Measurements from ENCODE around the gene CCDC7.
"Not testable (repeated sequence)": the region's sequence is repeated elsewhere in the genome, so short reads cannot be mapped to it uniquely, and the experiment has no call there.

The CCDC7 gene

DNA sequence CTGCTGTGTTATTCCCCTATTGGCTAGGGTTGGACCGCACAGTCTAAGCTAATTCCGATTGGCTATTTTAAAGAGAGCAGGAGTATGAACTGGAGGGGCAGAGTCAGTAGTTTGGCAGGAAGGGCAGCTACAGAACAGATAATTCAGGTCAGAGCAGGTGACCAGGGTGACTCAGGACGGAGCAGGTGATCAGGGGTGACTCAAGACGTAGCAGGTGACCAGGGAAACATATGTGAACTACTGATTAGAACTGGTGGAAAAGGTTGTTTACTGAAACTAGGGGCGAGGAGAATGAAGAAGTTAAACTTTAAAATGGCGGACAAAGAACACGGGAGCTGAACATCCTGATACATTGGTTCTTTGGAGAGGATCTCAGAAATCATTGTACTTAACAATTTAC, 102.3 kb downstream of the CCDC7 start:
- DNase-seq (ENCODE audit: low spot score) (no peak), FAIRE-seq (no peak)

DNA sequence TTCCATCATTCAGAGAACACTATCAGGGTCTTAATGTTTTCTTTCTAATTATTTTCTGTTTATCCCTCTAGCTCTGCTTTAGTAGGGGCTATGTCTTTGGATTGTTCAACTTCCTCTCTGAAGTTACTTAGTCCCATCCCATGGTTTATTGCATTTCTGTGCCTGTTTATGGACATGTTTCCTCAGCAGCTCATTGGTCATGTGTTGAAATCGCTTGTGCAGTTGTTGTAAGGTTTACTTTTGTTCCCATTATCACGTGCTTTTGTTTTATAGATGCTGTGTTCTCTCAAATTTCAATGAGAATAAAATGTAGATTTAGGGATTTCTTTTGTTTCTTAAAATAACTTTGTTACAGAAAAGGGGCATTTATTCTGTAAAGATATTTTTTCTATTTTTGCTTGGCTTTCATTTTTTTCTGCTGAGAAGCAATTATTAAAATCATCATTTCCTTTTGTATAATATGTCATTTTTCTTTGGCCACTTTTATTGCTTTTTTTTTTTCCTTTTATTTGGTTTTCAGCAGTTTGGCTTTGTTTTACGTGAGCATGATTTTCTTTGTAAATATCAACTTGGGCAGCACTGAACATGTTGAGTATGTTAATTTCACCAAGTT, 110.9 kb downstream of the CCDC7 start:
- DNase-seq (ENCODE audit: low spot score) = no peak
- no peak for FAIRE-seq

DNA sequence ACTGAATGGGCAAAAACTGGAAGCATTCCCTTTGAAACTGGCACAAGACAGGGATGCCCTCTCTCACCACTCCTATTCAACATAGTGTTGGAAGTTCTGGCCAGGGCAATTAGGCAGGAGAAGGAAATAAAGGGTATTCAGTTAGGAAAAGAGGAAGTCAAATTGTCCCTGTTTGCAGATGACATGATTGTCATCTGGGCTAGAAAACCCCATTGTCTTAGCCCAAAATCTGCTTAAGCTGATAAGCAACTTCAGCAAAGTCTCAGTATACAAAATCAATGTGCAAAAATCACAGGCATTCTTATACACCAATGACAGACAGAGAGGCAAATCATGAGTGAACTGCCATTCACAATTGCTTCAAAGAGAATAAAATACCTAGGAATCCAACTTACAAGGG, 116.8 kb downstream of the CCDC7 start:
- DNase-seq (ENCODE audit: low spot score); FAIRE-seq: not testable (repeated sequence)

DNA sequence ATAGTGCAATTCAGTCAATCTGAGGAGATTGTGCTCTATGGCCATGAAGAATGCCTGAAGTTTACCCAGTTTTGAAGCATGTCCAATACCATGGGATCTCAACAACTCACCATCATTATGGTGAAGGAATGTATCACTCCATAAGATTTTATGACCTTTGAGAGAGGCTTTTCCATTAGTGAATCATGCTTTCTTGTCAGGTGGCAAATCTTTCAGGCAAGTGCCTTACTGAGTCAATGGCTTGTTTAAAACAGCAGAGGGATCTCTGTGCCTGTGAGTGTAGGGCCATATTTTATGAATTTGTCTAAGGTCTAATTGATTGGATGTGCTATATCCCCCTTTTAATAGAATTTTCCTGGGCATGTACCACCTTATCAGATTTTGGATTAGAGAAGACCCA, 131.5 kb downstream of the CCDC7 start:
- FAIRE-seq (no peak), DNase-seq (ENCODE audit: low spot score) (no peak)

DNA sequence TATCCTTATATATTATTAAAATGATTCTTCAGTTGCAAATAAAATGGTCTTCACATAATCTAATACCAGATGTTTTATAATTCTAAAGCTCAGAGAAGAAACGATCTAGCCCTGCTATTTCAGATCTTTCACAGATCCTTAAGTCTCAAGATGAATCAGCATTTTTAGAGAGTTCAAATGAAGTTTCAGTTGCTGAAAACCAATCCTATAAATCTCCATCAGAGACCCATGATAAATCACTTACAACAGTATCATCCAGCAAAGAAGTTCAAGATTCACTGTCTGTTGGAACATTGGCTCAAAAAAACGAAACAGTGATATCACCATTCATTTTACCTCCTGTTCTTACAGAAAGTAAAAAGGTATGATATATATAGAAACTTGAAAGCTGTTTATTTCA, 137.0 kb downstream of the CCDC7 start:
- DNase-seq (ENCODE audit: low spot score) (no peak), FAIRE-seq (no peak)

DNA sequence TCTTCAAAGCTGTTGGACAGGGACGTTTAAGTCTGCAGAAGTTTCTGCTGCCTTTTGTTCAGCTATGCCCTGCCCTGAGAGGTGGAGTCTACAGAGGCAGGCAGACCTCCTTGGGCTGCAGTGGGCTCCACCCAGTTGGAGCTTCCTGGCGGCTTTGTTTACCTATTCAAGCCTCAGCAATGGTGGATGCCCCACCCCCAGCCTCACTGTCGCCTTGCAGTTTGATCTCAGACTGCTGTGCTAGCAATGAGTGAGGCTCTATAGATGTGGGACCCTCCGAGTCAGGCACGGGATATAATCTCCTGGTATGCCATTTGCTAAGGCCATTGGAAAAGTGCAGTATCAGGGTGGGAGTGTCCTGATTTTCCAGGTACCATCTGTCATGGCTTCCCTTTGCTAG, 152.1 kb downstream of the CCDC7 start:
- not testable (repeated sequence) for DNase-seq (ENCODE audit: low spot score); FAIRE-seq

DNA sequence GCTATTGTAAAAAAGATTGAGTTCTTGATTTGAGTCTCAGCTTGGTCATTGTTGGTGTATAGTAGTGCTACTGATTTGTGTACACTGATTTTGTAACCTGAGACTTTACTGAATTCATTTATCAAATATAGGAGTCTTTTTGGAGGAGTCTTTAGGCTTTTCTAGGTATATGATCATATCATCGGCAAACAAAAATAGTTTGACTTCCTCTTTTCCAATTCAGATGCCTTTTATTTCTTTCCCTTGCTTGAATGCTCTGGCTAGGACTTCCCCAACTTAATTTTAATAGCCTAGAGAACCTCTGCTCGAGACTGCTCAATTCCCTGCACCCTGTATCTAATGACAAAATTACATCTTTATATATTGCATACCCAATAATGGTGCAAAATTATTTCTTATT, 154.4 kb downstream of the CCDC7 start:
- FAIRE-seq = no peak
- no peak for DNase-seq (ENCODE audit: low spot score)

DNA sequence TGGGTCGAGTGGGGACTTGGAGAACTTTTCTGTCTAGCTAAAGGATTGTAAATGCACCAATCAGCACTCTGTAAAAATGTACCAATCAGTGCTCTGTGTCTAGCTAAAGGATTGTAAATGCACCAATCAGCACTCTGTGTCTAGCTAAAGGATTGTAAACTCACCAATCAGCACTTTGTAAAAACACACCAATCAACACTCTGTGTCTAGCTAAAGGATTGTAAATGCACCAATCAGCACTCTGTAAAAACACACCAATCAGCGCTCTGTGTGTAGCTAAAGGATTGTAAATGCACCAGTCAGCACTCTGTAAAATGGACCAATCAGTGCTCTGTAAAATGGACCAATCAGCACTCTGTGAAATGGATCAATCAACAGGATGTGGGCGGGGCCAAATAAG, 155.6 kb downstream of the CCDC7 start:
- FAIRE-seq; DNase-seq (ENCODE audit: low spot score): not testable (repeated sequence)

DNA sequence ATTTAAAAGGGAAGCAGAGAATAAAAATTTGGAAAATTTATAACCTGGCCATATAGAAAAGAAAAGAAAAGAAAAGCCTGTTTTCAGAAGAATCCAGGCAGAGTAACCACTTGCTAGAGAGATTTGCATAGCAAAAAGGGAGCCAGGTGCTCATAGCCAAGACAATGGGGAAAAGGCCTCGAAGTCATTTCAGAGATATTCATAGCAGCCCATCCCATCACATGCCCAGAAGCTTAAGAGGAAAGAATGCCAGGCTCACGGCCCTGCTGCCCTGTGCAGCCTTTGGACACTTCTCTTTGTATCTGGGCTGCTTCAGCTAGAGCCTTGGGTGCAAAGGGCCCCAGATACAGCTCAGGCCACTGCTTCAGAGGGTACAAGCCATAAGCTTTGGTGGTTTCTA, 159.8 kb downstream of the CCDC7 start:
- no peak for FAIRE-seq
- no peak for DNase-seq (ENCODE audit: low spot score)

DNA sequence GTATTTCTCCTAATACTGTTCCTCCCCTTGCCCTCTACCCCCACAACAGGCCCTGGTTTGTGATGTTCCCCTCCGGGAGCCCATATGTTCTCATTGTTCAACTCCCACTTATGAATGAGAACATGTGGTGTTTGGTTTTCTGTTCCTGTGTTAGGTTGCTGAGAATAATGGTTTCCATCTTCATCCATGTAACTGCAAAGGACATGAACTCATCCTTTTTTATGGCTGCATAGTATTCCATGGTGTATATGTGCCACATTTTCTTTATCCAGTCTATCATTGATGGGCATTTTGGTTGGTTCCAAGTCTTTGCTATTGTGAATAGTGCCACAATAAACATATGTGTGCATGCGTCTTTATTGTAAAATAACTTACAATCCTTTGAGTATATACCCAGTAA, 164.6 kb downstream of the CCDC7 start:
- not testable (repeated sequence) for DNase-seq (ENCODE audit: low spot score); FAIRE-seq

DNA sequence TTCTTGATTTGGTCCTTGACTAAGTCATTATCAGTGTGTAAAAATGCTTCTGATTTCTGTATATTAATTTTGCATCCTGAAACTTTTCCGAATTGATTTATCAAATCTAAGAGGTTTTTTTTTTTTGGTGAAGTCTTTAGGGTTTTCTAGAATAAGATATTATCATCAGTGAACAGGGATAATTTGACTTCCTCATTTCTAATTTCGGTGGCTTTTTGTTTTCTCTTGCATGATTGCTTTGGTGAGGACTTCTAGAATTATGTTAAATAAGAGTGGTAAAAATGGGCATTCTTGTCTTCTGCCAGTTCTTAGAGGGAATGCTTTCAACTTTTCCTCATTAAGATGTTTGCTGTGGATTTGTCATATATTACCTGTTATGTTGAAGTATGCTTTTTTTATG, 170.5 kb downstream of the CCDC7 start:
- DNase-seq (ENCODE audit: low spot score) (no peak), FAIRE-seq (no peak)

DNA sequence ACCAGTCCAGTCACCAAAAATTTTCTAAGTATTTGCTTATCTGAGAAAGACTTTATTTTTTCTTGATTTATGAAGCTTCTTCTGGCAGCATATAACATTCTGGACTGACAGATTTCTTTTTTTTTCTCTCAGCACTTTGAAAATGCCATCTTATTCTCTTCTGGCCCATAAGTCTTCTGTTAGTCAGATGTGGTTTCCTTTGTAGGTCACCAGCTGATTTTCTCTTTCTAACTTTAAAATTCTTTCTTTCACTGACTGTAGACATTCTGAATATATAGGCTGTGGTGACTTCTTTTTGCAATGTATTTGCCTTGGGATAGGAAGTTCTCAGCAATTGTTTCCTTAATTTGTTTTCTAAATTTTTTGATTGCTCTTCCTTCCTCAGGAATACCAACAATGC, 172.5 kb downstream of the CCDC7 start:
- DNase-seq (ENCODE audit: low spot score) = no peak
- FAIRE-seq = no peak

DNA sequence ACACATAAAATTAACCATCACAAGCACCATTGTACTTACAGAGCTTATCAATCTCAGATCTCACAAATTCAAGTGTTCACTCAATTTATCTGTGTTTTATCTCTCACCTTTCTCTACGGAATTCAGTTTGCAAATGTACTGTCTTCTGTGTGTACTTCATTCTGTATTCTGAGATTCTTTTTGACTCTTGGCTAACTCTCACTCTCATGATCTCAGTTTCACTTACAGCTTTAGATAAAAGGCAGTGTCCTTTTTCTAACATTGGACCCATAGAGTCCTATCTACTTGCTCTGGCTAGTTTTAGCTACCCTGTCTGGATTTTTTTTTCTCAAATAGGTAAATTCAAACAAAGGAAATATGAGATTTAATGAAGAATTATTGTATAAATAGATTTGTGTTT, 176.0 kb downstream of the CCDC7 start:
- DNase-seq (ENCODE audit: low spot score) (no peak), FAIRE-seq (no peak)

DNA sequence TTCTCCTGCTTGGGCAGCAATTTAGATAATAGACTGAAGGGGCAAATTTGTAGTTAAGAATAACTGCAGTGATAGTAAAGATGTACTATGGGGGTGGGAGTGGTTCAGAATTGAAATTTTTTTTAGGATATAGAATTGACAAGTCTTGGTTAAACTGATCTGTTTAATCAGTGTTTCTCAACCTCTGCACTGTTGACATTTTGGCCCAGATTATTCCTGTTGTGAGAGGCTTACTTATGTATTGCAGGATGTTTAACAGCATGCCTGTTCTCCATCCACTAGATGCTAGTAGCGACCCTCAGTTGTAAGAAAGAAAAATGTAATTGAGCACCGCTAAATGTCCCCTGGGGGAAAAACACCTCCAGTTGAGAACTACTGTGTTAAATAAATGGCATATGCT, 176.5 kb downstream of the CCDC7 start:
- no peak for FAIRE-seq
- DNase-seq (ENCODE audit: low spot score) = no peak

DNA sequence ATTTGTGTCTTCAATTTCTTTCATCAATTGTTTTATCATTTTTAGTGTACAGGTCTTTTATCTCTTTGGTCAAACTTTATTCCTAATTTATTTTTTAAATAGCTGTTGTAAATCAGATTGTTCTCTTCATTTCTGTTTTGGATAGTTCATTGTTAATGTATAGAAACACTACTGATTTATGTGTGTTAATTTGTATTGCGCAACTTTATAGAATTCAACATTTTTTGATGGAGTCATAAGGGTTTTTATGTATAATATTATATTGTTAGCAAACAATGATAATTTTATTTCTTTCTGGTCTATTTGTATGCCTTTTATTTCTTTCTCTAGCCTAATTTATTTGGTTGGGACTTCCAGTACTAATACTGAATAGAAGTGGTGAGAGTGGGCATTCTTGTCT, 181.2 kb downstream of the CCDC7 start:
- DNase-seq (ENCODE audit: low spot score) (no peak), FAIRE-seq (peak; percentile 29)

DNA sequence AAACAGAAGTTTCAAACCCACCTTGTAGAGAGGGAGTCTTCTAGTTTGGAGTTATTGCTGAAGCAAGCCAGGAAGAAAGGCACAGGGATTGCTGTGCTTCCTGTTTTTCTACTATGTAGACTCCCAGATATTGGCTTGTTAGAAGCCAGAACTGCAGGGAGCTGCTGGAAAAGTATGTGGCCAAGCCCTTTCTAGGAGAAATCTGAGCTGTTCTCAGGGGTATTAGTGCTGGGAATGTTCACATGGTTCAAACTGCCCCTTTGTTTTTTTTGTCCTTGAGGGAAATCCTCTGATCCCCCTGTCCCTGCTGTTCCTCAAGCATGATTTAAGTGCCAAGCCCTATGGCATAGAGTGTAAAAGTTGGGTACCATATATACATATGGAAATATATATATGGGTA, 184.0 kb downstream of the CCDC7 start:
- FAIRE-seq (no peak), DNase-seq (ENCODE audit: low spot score) (no peak)

DNA sequence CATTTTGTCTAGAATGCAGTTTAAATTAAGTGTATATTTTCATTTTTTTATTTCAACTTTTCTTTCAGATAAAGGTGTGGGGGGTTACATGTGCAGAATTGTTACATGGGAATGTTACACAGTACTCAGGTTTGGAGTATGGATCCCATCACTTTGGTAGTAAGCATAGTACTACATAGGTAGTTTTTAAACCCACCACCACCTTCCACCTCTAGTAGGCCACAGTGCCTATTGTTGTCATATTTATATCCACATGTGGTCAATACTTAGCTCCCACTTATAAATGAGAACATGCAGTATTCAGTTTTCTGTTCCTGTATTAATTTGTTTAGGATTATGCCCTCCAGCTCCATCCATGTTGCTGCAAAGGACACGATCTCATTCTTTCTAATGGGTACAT, 200.6 kb downstream of the CCDC7 start:
- FAIRE-seq (no peak), DNase-seq (ENCODE audit: low spot score) (no peak)

DNA sequence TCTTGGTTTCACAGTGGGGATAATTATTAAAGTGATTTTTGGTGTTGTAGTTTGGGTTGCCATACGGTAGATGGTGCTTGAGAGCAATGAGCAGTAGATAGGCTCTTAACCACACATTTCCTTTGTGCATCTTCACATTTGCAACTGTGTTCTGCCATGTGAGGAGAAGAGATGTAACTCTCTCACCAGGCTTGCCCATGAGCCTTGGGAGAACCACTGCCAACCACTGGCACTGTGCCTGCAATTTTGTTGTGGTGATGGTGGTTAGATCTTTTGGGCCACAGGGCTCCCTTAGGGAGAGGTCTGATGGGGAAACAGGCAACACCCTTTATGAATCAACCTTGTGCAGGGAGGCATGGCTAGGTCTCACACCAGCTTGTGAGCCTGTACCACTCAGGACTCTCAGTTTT, 204.3 kb downstream of the CCDC7 start:
- DNase-seq (ENCODE audit: low spot score) = no peak
- FAIRE-seq = no peak

DNA sequence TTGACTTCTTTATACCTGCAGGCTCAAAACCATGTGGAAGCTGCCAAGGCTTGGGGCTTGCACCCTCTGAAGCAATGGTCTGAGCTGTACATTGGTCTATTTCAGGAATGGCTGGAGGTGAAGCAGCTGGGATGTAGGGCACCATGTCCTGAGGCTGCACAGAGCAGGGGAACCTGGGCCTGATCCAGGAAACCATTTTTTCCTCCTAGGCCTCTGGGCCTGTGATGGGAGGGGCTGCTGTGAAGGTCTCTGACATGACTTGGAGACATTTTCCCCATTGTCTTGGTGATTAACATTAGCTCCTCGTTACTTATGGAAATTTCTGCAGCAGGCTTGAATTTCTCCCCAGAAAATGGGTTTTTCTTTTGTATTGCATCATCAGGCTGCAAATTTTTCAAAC, 211.5 kb downstream of the CCDC7 start:
- DNase-seq (ENCODE audit: low spot score); FAIRE-seq: not testable (repeated sequence)

DNA sequence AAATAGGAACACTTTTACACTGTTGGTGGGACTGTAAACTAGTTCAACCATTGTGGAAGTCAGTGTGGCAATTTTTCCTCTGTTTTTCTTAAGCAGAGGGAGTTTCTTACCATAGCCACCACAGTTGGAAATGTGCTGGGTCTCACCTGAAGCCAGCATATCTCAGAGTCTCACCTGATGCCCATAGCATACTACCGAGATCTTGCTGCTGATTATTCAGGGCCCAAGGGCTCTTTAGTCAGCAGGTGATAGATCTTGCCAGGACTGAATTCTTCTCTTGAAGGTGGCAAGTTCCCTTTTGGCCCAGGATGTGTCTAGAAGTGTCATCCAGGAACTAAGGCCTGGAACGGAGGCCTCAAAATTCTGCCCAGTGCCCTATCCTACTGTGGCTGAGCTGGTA, 215.4 kb downstream of the CCDC7 start:
- FAIRE-seq (no peak), DNase-seq (ENCODE audit: low spot score) (no peak)

DNA sequence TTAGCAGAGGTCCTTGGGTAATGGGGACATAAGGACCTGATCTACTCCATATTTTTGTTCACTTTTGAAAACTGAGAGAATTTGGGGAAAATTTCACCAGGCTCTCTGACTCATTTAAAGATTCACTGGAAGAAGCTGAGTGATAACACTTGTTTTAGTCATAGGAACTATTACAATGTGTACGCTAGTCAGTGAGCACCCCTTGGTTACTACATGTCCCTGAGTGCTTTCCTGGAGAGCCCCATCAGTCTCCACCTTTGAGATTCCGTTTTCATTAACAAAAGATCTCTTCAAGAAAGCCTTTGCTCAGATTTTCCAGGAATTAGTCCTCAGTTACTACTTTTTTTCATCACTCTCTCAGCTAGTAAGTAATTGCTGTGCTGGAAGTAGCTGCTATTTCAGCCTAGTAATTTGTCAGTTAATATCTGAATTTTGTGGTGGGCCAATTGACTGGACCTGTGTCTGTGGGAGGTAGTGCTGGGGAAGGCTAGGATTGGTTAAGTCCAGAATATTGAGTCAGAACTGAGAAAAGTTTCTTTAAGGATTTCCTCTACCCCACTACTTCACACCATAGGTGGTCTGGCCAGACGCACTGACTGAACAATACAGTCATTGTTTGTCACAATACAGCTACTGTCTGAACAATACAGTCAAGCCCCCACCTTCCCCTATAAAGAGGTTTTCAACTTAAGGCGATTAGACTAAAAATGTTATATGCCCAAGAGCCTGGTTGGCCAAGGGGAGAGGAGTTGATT, 235.0 kb downstream of the CCDC7 start:
- no peak for FAIRE-seq
- peak; percentile 3 for DNase-seq (ENCODE audit: low spot score)

DNA sequence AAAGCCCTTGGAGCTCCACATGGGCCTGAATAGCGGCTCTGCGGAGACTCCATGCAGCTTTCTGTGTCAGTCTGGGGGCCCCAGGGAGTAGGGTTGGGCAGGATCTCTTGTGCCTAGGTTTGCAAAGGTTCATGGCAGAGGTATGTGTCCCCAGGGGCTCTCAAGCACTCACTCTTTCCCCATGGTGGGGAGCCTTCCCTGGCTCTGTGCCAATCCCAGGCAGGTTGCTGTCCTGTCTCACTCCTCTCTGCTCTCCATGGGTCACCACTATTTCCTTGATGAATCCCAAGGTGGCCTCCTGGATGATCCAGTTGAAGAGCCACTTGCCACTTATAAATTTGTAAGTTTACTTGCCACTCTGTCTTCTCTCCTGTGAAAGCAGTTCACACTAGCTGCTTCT, 238.4 kb downstream of the CCDC7 start:
- FAIRE-seq (no peak), DNase-seq (ENCODE audit: low spot score) (peak; percentile 2)

DNA sequence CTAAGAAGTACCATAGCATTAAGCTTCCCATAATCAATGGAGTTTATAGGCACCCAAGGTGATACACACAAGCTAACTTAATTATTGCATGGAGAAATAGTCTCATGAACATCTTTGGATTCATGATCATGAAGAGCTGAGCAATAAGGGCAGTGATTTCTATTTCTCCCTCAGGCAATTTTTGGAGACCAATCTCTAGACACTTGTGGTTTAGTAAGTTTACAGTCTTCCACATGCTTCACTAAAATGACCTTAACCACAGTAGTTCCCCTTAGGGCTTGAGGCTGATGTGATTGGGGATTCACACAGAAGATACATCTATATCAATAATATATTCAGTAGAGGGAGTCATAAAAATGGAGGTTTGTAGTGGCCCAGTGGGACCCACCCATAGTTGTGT, 241.2 kb downstream of the CCDC7 start:
- DNase-seq (ENCODE audit: low spot score) (peak; percentile 1), FAIRE-seq (no peak)
